ENCODE data around the gene MALRD1. TPM values are rescaled to one million over a fixed set of nuclear protein-coding genes. Genes with fewer than 3 reads are reported as not detected.

MALRD1 gene
- total RNA-seq, 1 experiment from 2014 or later = not detected

DNA sequence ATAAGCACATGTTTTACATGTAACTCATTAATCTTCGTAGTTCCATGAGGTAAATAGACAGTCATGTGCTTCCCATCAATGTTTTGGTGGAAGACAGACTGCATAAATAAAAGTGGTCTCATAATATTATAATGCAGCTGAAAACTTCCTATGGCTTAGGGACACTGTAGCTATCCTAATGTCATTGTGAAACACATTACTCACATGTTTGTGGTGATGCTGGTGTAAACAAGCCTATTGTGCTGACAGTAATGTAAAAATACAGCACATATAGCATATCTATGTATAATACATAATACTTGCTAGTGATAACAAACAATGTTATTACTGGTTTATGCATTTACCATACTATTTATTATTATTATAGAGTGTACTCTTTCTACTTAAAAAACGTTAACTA lies 730.4 kb downstream of the MALRD1 start:
- ATAC-seq = no peak
- no peak overlapping the region for H3K27ac ChIP-seq (ENCODE audit: low read length)
- no peaks in the 10 kb centered on the region for H3K9me3 ChIP-seq (ENCODE audit: control insufficient read depth, insufficient read depth, low read depth, low read length)
- no peaks in the 10 kb centered on the region for H3K36me3 ChIP-seq (ENCODE audit: control insufficient read depth, insufficient read depth, low read length)
- H3K4me3 ChIP-seq (ENCODE audit: low read depth in 2 of 2, low read length in 2 of 2) = no peak overlapping the region
- no peaks in the 10 kb centered on the region for H3K4me1 ChIP-seq (ENCODE audit: control insufficient read depth, insufficient read depth, low read length)
- CTCF ChIA-PET = no interaction called here
- TF ChIP-seq, protein P1, sequence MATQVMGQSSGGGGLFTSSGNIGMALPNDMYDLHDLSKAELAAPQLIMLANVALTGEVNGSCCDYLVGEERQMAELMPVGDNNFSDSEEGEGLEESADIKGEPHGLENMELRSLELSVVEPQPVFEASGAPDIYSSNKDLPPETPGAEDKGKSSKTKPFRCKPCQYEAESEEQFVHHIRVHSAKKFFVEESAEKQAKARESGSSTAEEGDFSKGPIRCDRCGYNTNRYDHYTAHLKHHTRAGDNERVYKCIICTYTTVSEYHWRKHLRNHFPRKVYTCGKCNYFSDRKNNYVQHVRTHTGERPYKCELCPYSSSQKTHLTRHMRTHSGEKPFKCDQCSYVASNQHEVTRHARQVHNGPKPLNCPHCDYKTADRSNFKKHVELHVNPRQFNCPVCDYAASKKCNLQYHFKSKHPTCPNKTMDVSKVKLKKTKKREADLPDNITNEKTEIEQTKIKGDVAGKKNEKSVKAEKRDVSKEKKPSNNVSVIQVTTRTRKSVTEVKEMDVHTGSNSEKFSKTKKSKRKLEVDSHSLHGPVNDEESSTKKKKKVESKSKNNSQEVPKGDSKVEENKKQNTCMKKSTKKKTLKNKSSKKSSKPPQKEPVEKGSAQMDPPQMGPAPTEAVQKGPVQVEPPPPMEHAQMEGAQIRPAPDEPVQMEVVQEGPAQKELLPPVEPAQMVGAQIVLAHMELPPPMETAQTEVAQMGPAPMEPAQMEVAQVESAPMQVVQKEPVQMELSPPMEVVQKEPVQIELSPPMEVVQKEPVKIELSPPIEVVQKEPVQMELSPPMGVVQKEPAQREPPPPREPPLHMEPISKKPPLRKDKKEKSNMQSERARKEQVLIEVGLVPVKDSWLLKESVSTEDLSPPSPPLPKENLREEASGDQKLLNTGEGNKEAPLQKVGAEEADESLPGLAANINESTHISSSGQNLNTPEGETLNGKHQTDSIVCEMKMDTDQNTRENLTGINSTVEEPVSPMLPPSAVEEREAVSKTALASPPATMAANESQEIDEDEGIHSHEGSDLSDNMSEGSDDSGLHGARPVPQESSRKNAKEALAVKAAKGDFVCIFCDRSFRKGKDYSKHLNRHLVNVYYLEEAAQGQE (IDR thresholded peaks at IDR 0.05; ENCODE audit: insufficient read depth in 1 of 2, low read depth in 2 of 2, low read length in 1 of 2) = no peak
- TF ChIP-seq SIN3A (IDR thresholded peaks at IDR 0.05; ENCODE audit: borderline replicate concordance, insufficient read depth, low read depth, low read length) (no peak), POLR2AphosphoS5 (IDR thresholded peaks at IDR 0.05; ENCODE audit: low read depth, low read length) (no peak), TCF7L2 (IDR thresholded peaks at IDR 0.05; ENCODE audit: low read depth, low read length) (no peak)
- TF ChIP-seq, protein P2, sequence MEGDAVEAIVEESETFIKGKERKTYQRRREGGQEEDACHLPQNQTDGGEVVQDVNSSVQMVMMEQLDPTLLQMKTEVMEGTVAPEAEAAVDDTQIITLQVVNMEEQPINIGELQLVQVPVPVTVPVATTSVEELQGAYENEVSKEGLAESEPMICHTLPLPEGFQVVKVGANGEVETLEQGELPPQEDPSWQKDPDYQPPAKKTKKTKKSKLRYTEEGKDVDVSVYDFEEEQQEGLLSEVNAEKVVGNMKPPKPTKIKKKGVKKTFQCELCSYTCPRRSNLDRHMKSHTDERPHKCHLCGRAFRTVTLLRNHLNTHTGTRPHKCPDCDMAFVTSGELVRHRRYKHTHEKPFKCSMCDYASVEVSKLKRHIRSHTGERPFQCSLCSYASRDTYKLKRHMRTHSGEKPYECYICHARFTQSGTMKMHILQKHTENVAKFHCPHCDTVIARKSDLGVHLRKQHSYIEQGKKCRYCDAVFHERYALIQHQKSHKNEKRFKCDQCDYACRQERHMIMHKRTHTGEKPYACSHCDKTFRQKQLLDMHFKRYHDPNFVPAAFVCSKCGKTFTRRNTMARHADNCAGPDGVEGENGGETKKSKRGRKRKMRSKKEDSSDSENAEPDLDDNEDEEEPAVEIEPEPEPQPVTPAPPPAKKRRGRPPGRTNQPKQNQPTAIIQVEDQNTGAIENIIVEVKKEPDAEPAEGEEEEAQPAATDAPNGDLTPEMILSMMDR (IDR thresholded peaks at IDR 0.05) = no peak
- intact Hi-C loops (cut with micrococcal nuclease; ENCODE audit: unreplicated experiment) = no loop called here
- BruUV-seq (replicated peaks) = no TSS peak
- in situ Hi-C loops (cut with HindIII; ENCODE audit: low pct_unique_long_range_greater_than_20kb, low sequenced_read_pairs) = no loop called here
- no peak for DNase-seq (ENCODE audit: low read depth, low spot score)
- H3K27me3 ChIP-seq (ENCODE audit: control insufficient read depth, insufficient read depth, low read length) = no peaks in the 10 kb centered on the region
- POLR2A ChIA-PET = no interaction called here

DNA sequence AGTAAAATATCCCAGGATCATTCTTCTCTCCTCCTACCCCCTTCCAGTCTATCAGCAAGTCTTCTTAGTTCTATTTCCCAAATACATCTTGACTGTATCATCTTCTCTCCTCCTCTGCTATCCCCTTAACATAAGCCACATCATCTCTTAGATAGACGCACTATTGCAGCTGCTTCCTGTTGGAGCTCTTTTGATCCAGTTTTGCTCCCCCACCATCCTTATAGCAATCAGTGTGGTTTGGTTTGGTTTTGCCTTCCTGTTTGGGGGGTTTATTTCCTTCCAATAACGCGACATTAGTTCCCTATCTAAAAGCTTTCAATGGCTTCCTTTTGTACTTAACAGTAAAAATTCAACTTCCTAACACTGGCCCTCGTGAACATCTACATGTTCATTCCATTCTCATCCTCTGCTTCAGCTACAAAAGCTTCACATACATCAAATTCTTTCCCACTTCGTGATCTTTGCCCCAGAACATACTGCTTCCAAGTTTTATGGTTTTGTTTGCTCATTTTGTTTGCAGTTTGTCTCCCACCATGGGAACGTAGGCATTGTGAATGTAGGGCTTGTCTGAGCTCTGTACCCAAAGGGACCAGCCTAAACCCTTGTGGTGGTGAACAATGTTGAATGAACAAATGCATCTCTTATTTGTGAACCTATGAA lies 734.0 kb downstream of the MALRD1 start:
- intact Hi-C loops (cut with micrococcal nuclease; ENCODE audit: unreplicated experiment) = no loop called here
- in situ Hi-C loops (cut with HindIII; ENCODE audit: low pct_unique_long_range_greater_than_20kb, low sequenced_read_pairs) = no loop called here
- no peaks in the 10 kb centered on the region for H3K36me3 ChIP-seq (ENCODE audit: control insufficient read depth, insufficient read depth, low read length)
- no peak overlapping the region for H3K27ac ChIP-seq (ENCODE audit: low read length)
- H3K4me1 ChIP-seq (ENCODE audit: control insufficient read depth, insufficient read depth, low read length) = no peaks in the 10 kb centered on the region
- POLR2A ChIA-PET = no interaction called here
- no peak for DNase-seq (ENCODE audit: low read depth, low spot score)
- BruUV-seq (replicated peaks) = no TSS peak
- no peak overlapping the region for H3K4me3 ChIP-seq (ENCODE audit: low read depth in 2 of 2, low read length in 2 of 2)
- no peak for ATAC-seq
- no peaks in the 10 kb centered on the region for H3K27me3 ChIP-seq (ENCODE audit: control insufficient read depth, insufficient read depth, low read length)
- no peaks in the 10 kb centered on the region for H3K9me3 ChIP-seq (ENCODE audit: control insufficient read depth, insufficient read depth, low read depth, low read length)
- CTCF ChIA-PET = no interaction called here
- TF ChIP-seq POLR2AphosphoS5 (IDR thresholded peaks at IDR 0.05; ENCODE audit: low read depth, low read length) (no peak), TCF7L2 (IDR thresholded peaks at IDR 0.05; ENCODE audit: low read depth, low read length) (no peak), SIN3A (IDR thresholded peaks at IDR 0.05; ENCODE audit: borderline replicate concordance, insufficient read depth, low read depth, low read length) (no peak)
- TF ChIP-seq, protein P1 (IDR thresholded peaks at IDR 0.05; ENCODE audit: insufficient read depth in 1 of 2, low read depth in 2 of 2, low read length in 1 of 2) = no peak
- TF ChIP-seq, protein P2 (IDR thresholded peaks at IDR 0.05) = no peak

All from Panc1 (cell line).